Calu3 (cell line): ENCODE data around the gene GMDS. TPM values are rescaled to one million over a fixed set of nuclear protein-coding genes. Genes with fewer than 3 reads are reported as not detected.
A peak's percentile ranks its signal among the peaks of the same experiment; 100 is the strongest.

Experiments used
- BruUV-seq: library from RNA; stranded (reverse); fragments of 400-500 nt; replicated peaks from 2 replicates; lab custom pipeline; 2021; lab: Mats Ljungman, UMichigan
- CTCF ChIA-PET: fragments of 300-600 bp; sonication (Branson Sonifier 250); formaldehyde crosslinking; loops from one replicate; lab custom pipeline; 2022; ENCODE audit warnings: antibody characterized with exemption; lab: Charles Lee
- DNase-seq: peaks from one replicate; pipeline ENCODE4 v3.0.0; 2022
- H3K27ac Mint-ChIP-seq: one replicate; pipeline ENCODE4 v1.8.0; 2022; ENCODE audit warnings: mixed read lengths; ENCODE audit not compliant: unreplicated experiment
- H3K27me3 Mint-ChIP-seq: one replicate; pipeline ENCODE4 v1.8.0; 2022; ENCODE audit warnings: mixed read lengths; ENCODE audit not compliant: unreplicated experiment
- H3K36me3 Mint-ChIP-seq: one replicate; pipeline ENCODE4 v1.8.0; 2022; ENCODE audit warnings: mild to moderate bottlenecking, moderate library complexity, mixed read lengths; ENCODE audit not compliant: insufficient read depth, unreplicated experiment
- H3K4me1 Mint-ChIP-seq: one replicate; pipeline ENCODE4 v1.8.0; 2022; ENCODE audit warnings: mild to moderate bottlenecking, low read depth, mixed read lengths; ENCODE audit not compliant: unreplicated experiment
- H3K4me3 Mint-ChIP-seq: one replicate; pipeline ENCODE4 v1.8.0; 2022; ENCODE audit warnings: mild to moderate bottlenecking, low read depth, moderate library complexity, mixed read lengths; ENCODE audit not compliant: unreplicated experiment
- H3K9me3 Mint-ChIP-seq: one replicate; pipeline ENCODE4 v1.8.0; 2022; ENCODE audit warnings: low read depth, mixed read lengths; ENCODE audit not compliant: unreplicated experiment
- intact Hi-C: fragments of 100-400 bp; cut with micrococcal nuclease; formaldehyde crosslinking; loops from one replicate; pipeline ENCODE4 v1.10.0; 2022; ENCODE audit not compliant: unreplicated experiment
- total RNA-seq: library from RNA; stranded (reverse); gene quantifications from 2 replicates; pipeline ENCODE4 v1.2.3, GENCODE V29; 2022
- TF ChIP-seq, protein P1 (sequence below): fragments of 200-600 bp; IDR thresholded peaks from one replicate; pipeline ENCODE4 v1.8.0; 2022; ENCODE audit warnings: antibody characterized with exemption; ENCODE audit not compliant: unreplicated experiment

GMDS gene
- total RNA-seq, 1 experiment from 2014 or later: 58.2 TPM

DNA sequence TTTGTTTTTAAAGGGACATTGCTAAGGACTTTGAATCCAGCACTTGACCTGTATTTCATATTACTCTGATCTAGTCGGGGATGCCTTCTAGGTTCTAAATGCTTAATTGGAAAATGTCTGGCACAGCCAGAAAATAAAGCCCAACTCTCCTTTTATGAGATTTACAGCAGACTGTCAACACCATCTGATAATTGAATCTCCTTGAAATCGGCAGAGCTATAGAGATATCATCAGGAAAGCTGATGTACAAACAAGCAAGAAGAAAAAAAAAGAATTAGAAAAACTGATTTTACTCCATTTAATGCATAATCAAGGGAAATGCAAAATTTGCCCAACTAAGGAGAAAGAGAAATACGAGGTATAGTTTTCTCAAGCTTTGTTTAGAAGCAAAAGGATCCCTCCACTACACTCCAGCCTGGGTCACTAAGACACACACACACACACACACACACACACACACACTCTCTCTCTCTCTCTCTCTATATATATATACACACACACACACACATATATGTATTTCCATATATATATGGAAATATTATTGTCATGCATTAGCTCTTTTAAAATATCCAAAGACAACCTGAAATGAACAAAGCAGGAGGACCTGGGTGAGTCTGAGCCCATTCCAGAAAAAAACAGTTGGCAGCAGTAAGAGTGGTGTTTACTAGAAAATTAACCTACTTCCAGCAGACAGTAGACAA is 645.2 kb downstream of the GMDS start:
- no peak overlapping the region for H3K4me3 Mint-ChIP-seq
- no TSS peak for BruUV-seq
- no peaks in the 10 kb centered on the region for H3K36me3 Mint-ChIP-seq
- peaks cover 21% of the 10 kb centered on the region for H3K4me1 Mint-ChIP-seq
- H3K27ac Mint-ChIP-seq: no peak overlapping the region
- DNase-seq: no peak
- TF ChIP-seq, protein P1, sequence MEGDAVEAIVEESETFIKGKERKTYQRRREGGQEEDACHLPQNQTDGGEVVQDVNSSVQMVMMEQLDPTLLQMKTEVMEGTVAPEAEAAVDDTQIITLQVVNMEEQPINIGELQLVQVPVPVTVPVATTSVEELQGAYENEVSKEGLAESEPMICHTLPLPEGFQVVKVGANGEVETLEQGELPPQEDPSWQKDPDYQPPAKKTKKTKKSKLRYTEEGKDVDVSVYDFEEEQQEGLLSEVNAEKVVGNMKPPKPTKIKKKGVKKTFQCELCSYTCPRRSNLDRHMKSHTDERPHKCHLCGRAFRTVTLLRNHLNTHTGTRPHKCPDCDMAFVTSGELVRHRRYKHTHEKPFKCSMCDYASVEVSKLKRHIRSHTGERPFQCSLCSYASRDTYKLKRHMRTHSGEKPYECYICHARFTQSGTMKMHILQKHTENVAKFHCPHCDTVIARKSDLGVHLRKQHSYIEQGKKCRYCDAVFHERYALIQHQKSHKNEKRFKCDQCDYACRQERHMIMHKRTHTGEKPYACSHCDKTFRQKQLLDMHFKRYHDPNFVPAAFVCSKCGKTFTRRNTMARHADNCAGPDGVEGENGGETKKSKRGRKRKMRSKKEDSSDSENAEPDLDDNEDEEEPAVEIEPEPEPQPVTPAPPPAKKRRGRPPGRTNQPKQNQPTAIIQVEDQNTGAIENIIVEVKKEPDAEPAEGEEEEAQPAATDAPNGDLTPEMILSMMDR: no peak
- CTCF ChIA-PET: no interaction called here
- no peaks in the 10 kb centered on the region for H3K9me3 Mint-ChIP-seq
- H3K27me3 Mint-ChIP-seq: no peaks in the 10 kb centered on the region
- intact Hi-C loops: no loop called here

DNA sequence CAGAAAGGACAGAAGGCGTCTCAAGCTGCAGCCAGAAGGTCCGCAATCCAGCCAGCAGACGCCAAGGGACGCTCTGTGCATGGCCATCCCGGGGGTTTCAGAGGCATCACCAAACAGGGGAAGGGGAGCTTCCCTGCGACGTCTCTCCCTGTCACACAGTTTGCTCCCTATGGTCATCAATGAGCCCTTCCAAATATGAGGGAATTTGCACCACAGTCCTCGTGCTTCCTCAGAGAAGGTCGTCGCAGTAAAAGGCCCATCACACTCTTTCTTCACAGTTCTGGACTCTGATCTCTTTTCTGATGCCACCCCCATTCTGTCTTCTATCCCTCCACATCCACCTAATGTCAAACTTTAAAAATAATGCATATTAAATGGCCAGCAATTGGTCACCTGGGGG is 645.9 kb downstream of the GMDS start:
- intact Hi-C loops: loop anchor here (5.0 kb wide), 2 partner anchors 753 to 1033 kb away; no protein-coding TSS in a partner anchor
- Mint-ChIP-seq H3K27me3 (peaks cover 2% of the 10 kb centered on the region), H3K36me3 (no peaks in the 10 kb centered on the region), H3K27ac (no peak overlapping the region), H3K9me3 (no peaks in the 10 kb centered on the region), H3K4me1 (peaks cover 21% of the 10 kb centered on the region), H3K4me3 (no peak overlapping the region)
- TF ChIP-seq, protein P1: no peak
- no TSS peak for BruUV-seq
- CTCF ChIA-PET: no interaction called here
- DNase-seq: no peak

DNA sequence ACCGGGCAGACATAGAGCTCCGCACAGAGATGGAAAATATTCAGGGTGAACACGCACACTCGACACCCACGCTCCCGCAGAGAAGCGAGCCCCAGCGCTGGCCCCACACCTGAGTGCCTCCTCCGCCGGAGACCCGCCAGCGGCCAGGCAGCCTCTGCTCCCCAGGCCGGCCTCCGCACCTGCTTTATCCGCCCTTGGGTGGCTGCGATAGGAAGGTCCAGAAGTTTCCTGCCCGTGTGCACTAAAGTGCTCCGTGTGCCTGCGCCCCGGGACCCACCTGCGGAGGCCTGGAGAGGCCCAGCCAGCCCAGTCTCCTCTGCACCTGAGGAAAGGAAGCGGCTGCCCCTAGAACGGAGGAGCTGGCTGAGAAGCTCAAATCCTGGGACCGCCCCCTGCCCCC is 646.5 kb downstream of the GMDS start:
- H3K9me3 Mint-ChIP-seq: no peaks in the 10 kb centered on the region
- CTCF ChIA-PET: interaction anchor here (2.5 kb wide), 1 partner anchor 505 kb away, joined by 13 read pairs; no protein-coding TSS in a partner anchor
- no TSS peak for BruUV-seq
- TF ChIP-seq, protein P1: no peak
- peaks cover 21% of the 10 kb centered on the region for H3K4me1 Mint-ChIP-seq
- no peak for DNase-seq
- no peak overlapping the region for H3K27ac Mint-ChIP-seq
- no peak overlapping the region for H3K4me3 Mint-ChIP-seq
- H3K36me3 Mint-ChIP-seq: no peaks in the 10 kb centered on the region
- peaks cover 8% of the 10 kb centered on the region for H3K27me3 Mint-ChIP-seq
- intact Hi-C loops: loop anchor here (5.0 kb wide), 2 partner anchors 753 to 1033 kb away; no protein-coding TSS in a partner anchor

DNA sequence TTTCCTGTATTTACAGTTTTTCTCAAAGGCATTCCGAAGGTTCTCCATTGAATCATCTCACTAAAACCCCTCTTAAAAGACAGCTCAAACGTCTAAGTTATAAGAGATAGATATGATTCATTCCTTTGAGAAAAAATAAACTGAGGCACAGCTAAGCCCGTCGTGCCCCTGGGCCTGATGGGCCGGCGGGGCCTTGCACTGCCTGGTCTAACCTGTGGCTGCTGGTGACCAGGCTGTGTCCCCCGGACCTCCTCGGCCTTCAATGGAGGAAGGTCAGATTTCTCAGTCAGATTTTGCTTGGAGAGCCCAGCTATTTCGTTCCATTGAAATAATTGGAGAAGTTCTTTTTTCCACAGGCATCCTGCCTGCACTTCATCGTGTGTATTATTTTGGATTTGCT is 647.0 kb downstream of the GMDS start:
- TF ChIP-seq, protein P1: no peak
- no peak for DNase-seq
- BruUV-seq: no TSS peak
- intact Hi-C loops: loop anchor here (5.0 kb wide), 2 partner anchors 754 to 1034 kb away; no protein-coding TSS in a partner anchor
- no peaks in the 10 kb centered on the region for H3K9me3 Mint-ChIP-seq
- CTCF ChIA-PET: interaction anchor here (0.6 to 2.6 kb wide), 3 partner anchors 88 to 610 kb away, joined by 4 to 13 read pairs (median 8); no protein-coding TSS in a partner anchor
- peaks cover 21% of the 10 kb centered on the region for H3K4me1 Mint-ChIP-seq
- peaks cover 12% of the 10 kb centered on the region for H3K27me3 Mint-ChIP-seq
- H3K27ac Mint-ChIP-seq: peak overlapping the region; percentile 8
- H3K36me3 Mint-ChIP-seq: no peaks in the 10 kb centered on the region
- no peak overlapping the region for H3K4me3 Mint-ChIP-seq
